Ureter (tissue), 1 donor: ENCODE data around the gene PNLIPRP3. TPM values are rescaled to one million over a fixed set of nuclear protein-coding genes. Genes with fewer than 3 reads are reported as not detected.

ENCODE experiments used
- DNase-seq: peaks from one replicate; pipeline ENCODE4 v3.0.0-alpha.2; 2020; ENCODE audit warnings: low spot score
- total RNA-seq: library from RNA; stranded (reverse); gene quantifications from one replicate; pipeline ENCODE4 v1.2.4, GENCODE V29; 2023
- donor health status: DM: yes; HTN: yes; CAD: no.

PNLIPRP3 gene
- total RNA-seq, 1 donor from 2014 or later: not detected

- no peak for DNase-seq
These were observed 77.1 kb downstream of the PNLIPRP3 start for GRCh38 chr10:116504786-116505185.

- no peak for DNase-seq
These were observed 82.9 kb downstream of the PNLIPRP3 start for GRCh38 chr10:116510565-116510964.

- no peak for DNase-seq
These were observed 83.7 kb downstream of the PNLIPRP3 start for GRCh38 chr10:116511365-116511764.

GRCh38 chr10:116521424-116522290, 94.0 kb downstream of the PNLIPRP3 start:
- no peak for DNase-seq

GRCh38 chr10:116522803-116523381, 95.2 kb downstream of the PNLIPRP3 start:
- DNase-seq: no peak

GRCh38 chr10:116524736-116525135, 97.1 kb downstream of the PNLIPRP3 start:
- DNase-seq: no peak

- DNase-seq: no peak
These were observed 98.6 kb downstream of the PNLIPRP3 start for GRCh38 chr10:116526219-116526618.

Other genes with a start within 250 kb of the PNLIPRP3 start
- gene GFRA1, start 154.6 kb upstream of the PNLIPRP3 start, total RNA-seq: 4.1 TPM
- not detected for gene CCDC172, start 103.4 kb upstream of the PNLIPRP3 start, total RNA-seq
- gene PNLIP, start 118.1 kb downstream of the PNLIPRP3 start, total RNA-seq: not detected
- not detected for gene PNLIPRP1, start 163.1 kb downstream of the PNLIPRP3 start, total RNA-seq
- not detected for gene PNLIPRP2, start 193.1 kb downstream of the PNLIPRP3 start, total RNA-seq